Central memory CD8-positive, alpha-beta T cell (primary cell): Measurements from ENCODE around the gene CNNM1.
A peak's percentile ranks its signal among the peaks of the same experiment; 100 is the strongest.

Source experiments
- ATAC-seq: fragments of 150-1000 bp; cut with Tn5 transposase; replicated peaks from 2 replicates; pipeline ENCODE4 v1.10.0; 2022; ENCODE audit warnings: mild to moderate bottlenecking, moderate FRiP score, moderate number of reproducible peaks; ENCODE audit not compliant: poor library complexity, severe bottlenecking; ENCODE audit errors: extremely low read depth
- DNase-seq, 2 donors: peaks; one replicate each; pipeline ENCODE4 v3.0.0; 2021; ENCODE audit warnings: low spot score in 2 of 2
- H3K27ac Mint-ChIP-seq: one replicate; pipeline ENCODE4 v1.8.0; 2022; ENCODE audit warnings: low read depth, mild to moderate bottlenecking, moderate library complexity, mixed read lengths
- H3K27me3 Mint-ChIP-seq: one replicate; pipeline ENCODE4 v1.8.0; 2022; ENCODE audit warnings: mixed read lengths
- H3K36me3 Mint-ChIP-seq: one replicate; pipeline ENCODE4 v1.8.0; 2022; ENCODE audit warnings: mild to moderate bottlenecking, moderate library complexity, mixed read lengths; ENCODE audit not compliant: insufficient read depth
- H3K4me1 Mint-ChIP-seq: one replicate; pipeline ENCODE4 v1.8.0; 2022; ENCODE audit warnings: mixed read lengths
- H3K4me3 Mint-ChIP-seq: one replicate; pipeline ENCODE4 v1.8.0; 2022; ENCODE audit warnings: mild to moderate bottlenecking, moderate library complexity, mixed read lengths
- H3K9me3 Mint-ChIP-seq: one replicate; pipeline ENCODE4 v1.8.0; 2022; ENCODE audit warnings: mixed read lengths

Gene CNNM1

DNA sequence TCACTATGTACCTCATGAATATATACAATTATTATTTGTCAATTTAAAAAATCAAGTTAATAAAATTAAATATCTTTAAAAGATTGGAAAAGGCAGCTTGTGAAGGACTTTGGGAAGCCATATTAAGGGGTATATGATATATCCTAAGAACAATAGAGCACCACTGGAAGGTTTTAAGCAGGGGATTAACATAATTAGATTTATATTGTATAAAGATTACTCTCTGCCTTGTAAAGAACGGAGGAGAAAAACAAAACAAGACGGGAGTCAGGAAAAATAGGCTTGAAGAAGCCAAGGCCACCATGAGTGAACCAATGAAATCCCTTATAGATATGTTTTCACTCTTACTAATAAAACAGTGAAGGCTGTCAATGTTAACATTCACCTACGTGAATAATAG is 11.1 kb upstream of the CNNM1 start:
- Mint-ChIP-seq H3K4me1 (no peaks in the 10 kb centered on the region), H3K9me3 (no peaks in the 10 kb centered on the region), H3K27ac (no peak overlapping the region), H3K27me3 (peaks cover 37% of the 10 kb centered on the region), H3K4me3 (no peak overlapping the region), H3K36me3 (no peaks in the 10 kb centered on the region)
- DNase-seq: no peak
- no peak for ATAC-seq

DNA sequence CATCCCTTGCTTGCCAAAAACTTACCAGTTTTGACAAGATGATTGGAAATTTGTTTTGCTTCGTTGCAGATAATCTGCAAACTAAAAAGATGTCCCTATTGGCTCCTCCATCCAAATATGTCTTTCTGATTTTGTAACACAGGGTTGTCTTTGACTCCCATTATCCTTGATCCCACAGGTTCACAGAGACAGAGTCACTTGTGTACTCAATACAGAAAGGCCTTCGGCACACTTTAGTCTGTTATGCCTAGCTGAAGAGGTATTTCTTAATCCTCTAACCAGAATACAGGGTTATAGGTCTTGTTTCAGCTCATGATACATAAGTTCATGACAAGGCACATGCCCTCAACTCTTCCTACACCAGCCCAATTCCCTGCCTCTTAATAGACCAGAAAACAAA is 10.7 kb upstream of the CNNM1 start:
- no peak for DNase-seq
- no peaks in the 10 kb centered on the region for H3K36me3 Mint-ChIP-seq
- no peak overlapping the region for H3K4me3 Mint-ChIP-seq
- H3K27ac Mint-ChIP-seq: no peak overlapping the region
- no peak for ATAC-seq
- peaks cover 37% of the 10 kb centered on the region for H3K27me3 Mint-ChIP-seq
- H3K9me3 Mint-ChIP-seq: no peaks in the 10 kb centered on the region
- H3K4me1 Mint-ChIP-seq: no peaks in the 10 kb centered on the region

DNA sequence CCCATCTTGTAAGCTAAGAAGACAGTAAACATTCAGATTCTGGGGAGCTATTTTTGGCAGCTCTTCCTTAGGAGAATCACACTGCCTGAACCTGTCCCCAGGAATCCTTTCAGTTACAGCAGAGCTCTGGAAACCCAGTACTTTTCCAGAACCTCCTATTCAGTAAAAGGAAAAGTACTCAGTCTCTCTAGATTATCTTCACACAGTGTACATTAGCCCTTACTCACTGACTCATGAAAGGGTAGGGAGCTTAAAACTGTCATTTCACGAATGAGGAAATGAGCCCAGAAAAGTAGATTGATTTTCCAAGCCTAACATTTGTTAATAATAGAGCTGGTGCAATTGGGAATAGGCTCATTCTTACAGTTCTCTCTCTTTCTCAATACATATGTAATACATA is 3.9 kb upstream of the CNNM1 start:
- no peaks in the 10 kb centered on the region for H3K9me3 Mint-ChIP-seq
- no peak overlapping the region for H3K4me3 Mint-ChIP-seq
- no peaks in the 10 kb centered on the region for H3K4me1 Mint-ChIP-seq
- peaks cover 35% of the 10 kb centered on the region for H3K27me3 Mint-ChIP-seq
- no peaks in the 10 kb centered on the region for H3K36me3 Mint-ChIP-seq
- no peak for DNase-seq
- ATAC-seq: no peak
- H3K27ac Mint-ChIP-seq: no peak overlapping the region

GRCh38 chr10:99326871-99327270 is 2.3 kb upstream of the CNNM1 start:
- H3K27ac Mint-ChIP-seq: no peak overlapping the region
- peaks cover 42% of the 10 kb centered on the region for H3K27me3 Mint-ChIP-seq
- no peak overlapping the region for H3K4me3 Mint-ChIP-seq
- H3K4me1 Mint-ChIP-seq: no peaks in the 10 kb centered on the region
- DNase-seq (no peak), ATAC-seq (no peak)
- H3K36me3 Mint-ChIP-seq: no peaks in the 10 kb centered on the region
- no peaks in the 10 kb centered on the region for H3K9me3 Mint-ChIP-seq

GRCh38 chr10:99328579-99329303 is 415 bp upstream of the CNNM1 start:
- ATAC-seq: no peak
- no peaks in the 10 kb centered on the region for H3K9me3 Mint-ChIP-seq
- H3K27me3 Mint-ChIP-seq: peaks cover 51% of the 10 kb centered on the region
- H3K27ac Mint-ChIP-seq: no peak overlapping the region
- no peak overlapping the region for H3K4me3 Mint-ChIP-seq
- no peaks in the 10 kb centered on the region for H3K4me1 Mint-ChIP-seq
- no peaks in the 10 kb centered on the region for H3K36me3 Mint-ChIP-seq
- DNase-seq: no peak

GRCh38 chr10:99329554-99330346 is 594 bp downstream of the CNNM1 start:
- ATAC-seq: no peak
- no peak overlapping the region for H3K4me3 Mint-ChIP-seq
- DNase-seq: no peak
- no peak overlapping the region for H3K27ac Mint-ChIP-seq
- H3K27me3 Mint-ChIP-seq: peaks cover 57% of the 10 kb centered on the region
- H3K9me3 Mint-ChIP-seq: no peaks in the 10 kb centered on the region
- H3K4me1 Mint-ChIP-seq: no peaks in the 10 kb centered on the region
- H3K36me3 Mint-ChIP-seq: no peaks in the 10 kb centered on the region

DNA sequence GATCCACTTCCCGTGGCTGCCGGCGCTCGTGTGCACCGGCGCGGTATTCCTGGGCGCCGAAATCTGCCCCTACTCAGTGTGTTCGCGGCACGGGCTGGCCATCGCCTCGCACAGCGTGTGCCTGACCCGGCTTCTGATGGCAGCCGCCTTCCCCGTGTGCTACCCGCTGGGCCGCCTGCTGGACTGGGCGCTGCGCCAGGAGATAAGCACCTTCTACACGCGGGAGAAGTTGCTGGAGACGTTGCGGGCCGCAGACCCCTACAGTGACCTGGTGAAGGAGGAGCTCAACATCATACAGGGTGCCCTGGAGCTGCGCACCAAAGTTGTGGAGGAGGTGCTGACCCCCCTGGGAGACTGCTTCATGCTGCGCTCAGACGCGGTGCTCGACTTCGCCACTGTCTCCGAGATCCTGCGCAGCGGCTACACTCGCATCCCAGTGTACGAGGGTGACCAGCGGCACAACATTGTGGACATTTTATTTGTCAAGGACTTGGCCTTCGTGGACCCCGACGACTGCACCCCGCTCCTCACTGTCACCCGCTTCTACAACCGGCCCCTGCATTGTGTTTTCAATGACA is 1.3 kb downstream of the CNNM1 start:
- Mint-ChIP-seq H3K27me3 (peaks cover 63% of the 10 kb centered on the region), H3K4me3 (peak overlapping the region; percentile 31), H3K9me3 (no peaks in the 10 kb centered on the region), H3K27ac (no peak overlapping the region), H3K4me1 (no peaks in the 10 kb centered on the region), H3K36me3 (no peaks in the 10 kb centered on the region)
- DNase-seq (no peak), ATAC-seq (no peak)

- Mint-ChIP-seq H3K4me3 (peak overlapping the region; percentile 31), H3K4me1 (no peaks in the 10 kb centered on the region), H3K27me3 (peaks cover 68% of the 10 kb centered on the region), H3K36me3 (no peaks in the 10 kb centered on the region), H3K27ac (no peak overlapping the region), H3K9me3 (no peaks in the 10 kb centered on the region)
- DNase-seq (no peak), ATAC-seq (no peak)
Observed at GRCh38 chr10:99331207-99331803, 2.1 kb downstream of the CNNM1 start.

- H3K27ac Mint-ChIP-seq: no peak overlapping the region
- no peaks in the 10 kb centered on the region for H3K36me3 Mint-ChIP-seq
- DNase-seq (no peak), ATAC-seq (no peak)
- H3K4me3 Mint-ChIP-seq: no peak overlapping the region
- H3K4me1 Mint-ChIP-seq: no peaks in the 10 kb centered on the region
- peaks cover 55% of the 10 kb centered on the region for H3K27me3 Mint-ChIP-seq
- H3K9me3 Mint-ChIP-seq: no peaks in the 10 kb centered on the region
Observed at GRCh38 chr10:99337311-99337811, 8.2 kb downstream of the CNNM1 start.

DNA sequence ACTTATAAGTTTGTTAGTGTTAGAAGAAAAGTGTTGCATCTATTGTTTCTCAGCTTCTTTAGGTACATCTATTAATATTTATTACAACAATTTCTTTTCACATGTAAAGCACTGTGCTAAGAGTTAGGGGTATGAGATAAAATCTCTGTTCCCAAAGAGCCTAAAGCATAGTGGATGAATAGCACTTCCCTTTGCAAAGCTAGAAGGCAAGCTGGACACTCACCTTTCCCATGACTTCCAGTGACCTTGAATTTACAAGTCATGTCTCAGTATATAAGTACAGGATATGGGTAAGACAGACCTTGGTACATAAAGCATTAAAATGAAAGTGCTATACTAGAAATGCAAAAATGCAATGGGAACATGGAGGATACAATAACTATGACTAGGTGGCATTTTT is 8.7 kb downstream of the CNNM1 start:
- H3K4me1 Mint-ChIP-seq: no peaks in the 10 kb centered on the region
- H3K9me3 Mint-ChIP-seq: no peaks in the 10 kb centered on the region
- no peak for DNase-seq
- no peaks in the 10 kb centered on the region for H3K36me3 Mint-ChIP-seq
- no peak overlapping the region for H3K4me3 Mint-ChIP-seq
- H3K27ac Mint-ChIP-seq: no peak overlapping the region
- ATAC-seq: no peak
- H3K27me3 Mint-ChIP-seq: peaks cover 50% of the 10 kb centered on the region

- no peak overlapping the region for H3K4me3 Mint-ChIP-seq
- no peak for ATAC-seq
Observed at GRCh38 chr10:99339077-99339476, 9.9 kb downstream of the CNNM1 start.

DNA sequence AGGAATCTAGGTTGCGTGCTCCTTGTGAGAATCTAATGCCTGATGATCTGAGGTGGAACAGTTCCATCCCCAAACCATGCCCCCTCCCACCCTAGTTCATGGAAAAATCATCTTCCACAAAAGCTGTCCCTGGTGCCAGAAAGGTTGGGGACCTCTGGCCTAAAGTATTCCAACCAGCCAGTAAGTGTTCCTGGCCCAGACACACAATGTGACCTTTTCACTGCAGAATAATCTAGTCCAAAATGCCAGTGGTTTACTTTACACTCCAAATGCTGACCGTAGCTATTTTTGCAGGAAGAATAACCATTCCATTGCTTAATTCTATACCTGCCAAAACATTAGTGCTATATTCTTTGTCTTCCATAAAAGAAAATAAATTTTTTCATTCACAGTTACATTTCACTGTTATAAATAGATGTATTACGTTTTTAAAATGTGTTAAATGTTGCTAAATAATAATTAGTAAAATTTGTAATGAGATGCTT is 10.4 kb downstream of the CNNM1 start:
- Mint-ChIP-seq H3K9me3 (no peaks in the 10 kb centered on the region), H3K4me3 (no peak overlapping the region), H3K27me3 (peaks cover 42% of the 10 kb centered on the region), H3K4me1 (no peaks in the 10 kb centered on the region), H3K36me3 (no peaks in the 10 kb centered on the region), H3K27ac (no peak overlapping the region)
- no peak for DNase-seq
- no peak for ATAC-seq

More at GRCh38 chr10:99339077-99339476, 9.9 kb downstream of the CNNM1 start:
- Mint-ChIP-seq H3K27me3 (peaks cover 41% of the 10 kb centered on the region), H3K36me3 (no peaks in the 10 kb centered on the region), H3K27ac (no peak overlapping the region), H3K4me1 (no peaks in the 10 kb centered on the region), H3K9me3 (no peaks in the 10 kb centered on the region)
- DNase-seq: no peak
